Measurements from ENCODE around the gene CIBAR2. TPM values are rescaled to one million over a fixed set of nuclear protein-coding genes. Genes with fewer than 3 reads are reported as not detected.
A peak's percentile ranks its signal among the peaks of the same experiment; 100 is the strongest.

CIBAR2 gene
- total and polyA plus RNA-seq, 10 of the 15 experiments (the other 5 are each of a cell fraction or from before 2014, with no cell fraction given) = 0.05 to 0.16 (median 0.07) TPM; not detected in 7

- 0 out of 2 replicates have a peak, but pooled peaks have one; percentile 53 for TF ChIP-seq ZNF592 (IDR thresholded peaks at IDR 0.05)
- peak; percentile 48; the same call in 1 of the 2 replicates for TF ChIP-seq HSF1 (IDR thresholded peaks at IDR 0.05; ENCODE audit: low read depth, low read length)
- no peak for TF ChIP-seq PML (IDR thresholded peaks at IDR 0.05; ENCODE audit: low read length)
- TF ChIP-seq RELB (IDR thresholded peaks at IDR 0.05; ENCODE audit: low read depth) = peak; percentile 60; the same call in 1 of the 2 replicates
- peak; percentile 90 for TF ChIP-seq MEF2B (IDR thresholded peaks at IDR 0.05; ENCODE audit: partially characterized antibody, poor library complexity, severe bottlenecking)
- TF ChIP-seq TCF12 (IDR thresholded peaks at IDR 0.05; ENCODE audit: low read depth, low read length) = no peak
- TF ChIP-seq IKZF1 (conservative IDR thresholded peaks at IDR 0.05) = peak; percentile 47
- TF ChIP-seq ZBED1 (IDR thresholded peaks at IDR 0.05; ENCODE audit: borderline replicate concordance) = no peak
- peak; percentile 41 for TF ChIP-seq RELA (IDR thresholded peaks at IDR 0.05; ENCODE audit: borderline replicate concordance, partially characterized antibody)
- TF ChIP-seq IKZF2 (IDR thresholded peaks at IDR 0.05) = peak; percentile 32 to 40; a peak in 1 of 4 replicates
- 0 out of 2 replicates have a peak, but pooled peaks have one; percentile 27 for TF ChIP-seq NKRF (conservative IDR thresholded peaks at IDR 0.05)
- peak; percentile 77 for TF ChIP-seq MLLT1 (IDR thresholded peaks at IDR 0.05)
- 0 out of 2 replicates have a peak, but pooled peaks have one; percentile 2 for TF ChIP-seq CHD2 (IDR thresholded peaks at IDR 0.05; ENCODE audit: borderline replicate concordance, low read depth, low read length)
- 0 out of 2 replicates have a peak, but pooled peaks have one; percentile 12 for TF ChIP-seq CREB1 (IDR thresholded peaks at IDR 0.05; ENCODE audit: low read depth)
- TF ChIP-seq ATF3 (IDR thresholded peaks at IDR 0.05; ENCODE audit: borderline replicate concordance, extremely low read depth, low read depth, low read length) = no peak
Observed at GRCh38 chr16:85114909-85115567, 2.8 kb upstream of the CIBAR2 start (continued).
